Raji (cell line): Measurements from ENCODE around the gene DACT3.

Experiments used
- POLR2A ChIP-seq: IDR thresholded peaks from 2 replicates; pipeline ENCODE4 v1.6.1; 2011; ENCODE audit warnings: low read depth, low read length, control low read depth; ENCODE audit not compliant: insufficient read depth

Gene DACT3

GRCh38 chr19:46626446-46626845, 34.5 kb downstream of the DACT3 start:
- no peak for TF ChIP-seq POLR2A

GRCh38 chr19:46625731-46626130, 35.3 kb downstream of the DACT3 start:
- no peak for TF ChIP-seq POLR2A

GRCh38 chr19:46624958-46625661, 35.9 kb downstream of the DACT3 start, which contains the start of gene PTGIR:
TSS of gene PTGIR (minus strand) at chr19:46625089. CDS start at chr19:46624225, 864 bp downstream.
- no peak for TF ChIP-seq POLR2A

- TF ChIP-seq POLR2A, result no peak
These were observed 37.0 kb downstream of the DACT3 start for GRCh38 chr19:46623915-46624502.

- no peak for TF ChIP-seq POLR2A
These were observed 38.9 kb downstream of the DACT3 start for GRCh38 chr19:46622118-46622446.

- no peak for TF ChIP-seq POLR2A
These were observed 39.5 kb downstream of the DACT3 start for GRCh38 chr19:46621191-46622117.

- TF ChIP-seq POLR2A, result no peak
These were observed 40.3 kb downstream of the DACT3 start for GRCh38 chr19:46620716-46621115.

GRCh38 chr19:46620267-46620666, 40.7 kb downstream of the DACT3 start:
- no peak for TF ChIP-seq POLR2A

GRCh38 chr19:46618670-46619231, 42.2 kb downstream of the DACT3 start:
- TF ChIP-seq POLR2A, result no peak

- no peak for TF ChIP-seq POLR2A
These were observed 43.4 kb downstream of the DACT3 start for GRCh38 chr19:46617601-46618000.

GRCh38 chr19:46616631-46617322, 44.2 kb downstream of the DACT3 start:
- no peak for TF ChIP-seq POLR2A

GRCh38 chr19:46615966-46616365, 45.0 kb downstream of the DACT3 start:
- TF ChIP-seq POLR2A, result no peak

GRCh38 chr19:46614114-46614722, 46.8 kb downstream of the DACT3 start:
- no peak for TF ChIP-seq POLR2A

GRCh38 chr19:46613525-46613924, 47.5 kb downstream of the DACT3 start:
- TF ChIP-seq POLR2A, result no peak

- TF ChIP-seq POLR2A, result no peak
These were observed 49.2 kb downstream of the DACT3 start for GRCh38 chr19:46611776-46612175.
